GM12873 (cell line): ENCODE data around the gene MAZ.
A peak's percentile ranks its signal among the peaks of the same experiment; 100 is the strongest.

Experiments used
- TF ChIP-seq, protein P1 (sequence below): IDR thresholded peaks from 2 replicates; pipeline ENCODE4 v1.5.1; 2012; ENCODE audit warnings: low read depth, mild to moderate bottlenecking, moderate library complexity, low read length, control low read depth; ENCODE audit not compliant: insufficient read depth; ENCODE audit errors: missing control alignments

The MAZ gene

DNA sequence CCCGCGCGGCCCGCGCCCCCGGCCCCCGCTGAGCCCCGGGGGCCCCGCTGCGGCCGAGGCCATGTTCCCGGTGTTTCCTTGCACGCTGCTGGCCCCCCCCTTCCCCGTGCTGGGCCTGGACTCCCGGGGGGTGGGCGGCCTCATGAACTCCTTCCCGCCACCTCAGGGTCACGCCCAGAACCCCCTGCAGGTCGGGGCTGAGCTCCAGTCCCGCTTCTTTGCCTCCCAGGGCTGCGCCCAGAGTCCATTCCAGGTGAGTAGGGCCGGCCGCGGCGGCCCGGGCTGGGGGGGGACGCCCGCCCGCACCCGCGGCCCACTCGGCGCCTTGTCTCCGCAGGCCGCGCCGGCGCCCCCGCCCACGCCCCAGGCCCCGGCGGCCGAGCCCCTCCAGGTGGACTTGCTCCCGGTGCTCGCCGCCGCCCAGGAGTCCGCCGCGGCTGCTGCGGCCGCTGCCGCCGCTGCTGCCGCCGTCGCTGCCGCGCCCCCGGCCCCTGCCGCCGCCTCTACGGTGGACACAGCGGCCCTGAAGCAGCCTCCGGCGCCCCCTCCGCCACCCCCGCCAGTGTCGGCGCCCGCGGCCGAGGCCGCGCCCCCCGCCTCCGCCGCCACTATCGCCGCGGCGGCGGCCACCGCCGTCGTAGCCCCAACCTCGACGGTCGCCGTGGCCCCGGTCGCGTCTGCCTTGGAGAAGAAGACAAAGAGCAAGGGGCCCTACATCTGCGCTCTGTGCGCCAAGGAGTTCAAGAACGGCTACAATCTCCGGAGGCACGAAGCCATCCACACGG, 504 bp downstream of the MAZ start:
- TF ChIP-seq, protein P1, sequence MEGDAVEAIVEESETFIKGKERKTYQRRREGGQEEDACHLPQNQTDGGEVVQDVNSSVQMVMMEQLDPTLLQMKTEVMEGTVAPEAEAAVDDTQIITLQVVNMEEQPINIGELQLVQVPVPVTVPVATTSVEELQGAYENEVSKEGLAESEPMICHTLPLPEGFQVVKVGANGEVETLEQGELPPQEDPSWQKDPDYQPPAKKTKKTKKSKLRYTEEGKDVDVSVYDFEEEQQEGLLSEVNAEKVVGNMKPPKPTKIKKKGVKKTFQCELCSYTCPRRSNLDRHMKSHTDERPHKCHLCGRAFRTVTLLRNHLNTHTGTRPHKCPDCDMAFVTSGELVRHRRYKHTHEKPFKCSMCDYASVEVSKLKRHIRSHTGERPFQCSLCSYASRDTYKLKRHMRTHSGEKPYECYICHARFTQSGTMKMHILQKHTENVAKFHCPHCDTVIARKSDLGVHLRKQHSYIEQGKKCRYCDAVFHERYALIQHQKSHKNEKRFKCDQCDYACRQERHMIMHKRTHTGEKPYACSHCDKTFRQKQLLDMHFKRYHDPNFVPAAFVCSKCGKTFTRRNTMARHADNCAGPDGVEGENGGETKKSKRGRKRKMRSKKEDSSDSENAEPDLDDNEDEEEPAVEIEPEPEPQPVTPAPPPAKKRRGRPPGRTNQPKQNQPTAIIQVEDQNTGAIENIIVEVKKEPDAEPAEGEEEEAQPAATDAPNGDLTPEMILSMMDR: no peak

DNA sequence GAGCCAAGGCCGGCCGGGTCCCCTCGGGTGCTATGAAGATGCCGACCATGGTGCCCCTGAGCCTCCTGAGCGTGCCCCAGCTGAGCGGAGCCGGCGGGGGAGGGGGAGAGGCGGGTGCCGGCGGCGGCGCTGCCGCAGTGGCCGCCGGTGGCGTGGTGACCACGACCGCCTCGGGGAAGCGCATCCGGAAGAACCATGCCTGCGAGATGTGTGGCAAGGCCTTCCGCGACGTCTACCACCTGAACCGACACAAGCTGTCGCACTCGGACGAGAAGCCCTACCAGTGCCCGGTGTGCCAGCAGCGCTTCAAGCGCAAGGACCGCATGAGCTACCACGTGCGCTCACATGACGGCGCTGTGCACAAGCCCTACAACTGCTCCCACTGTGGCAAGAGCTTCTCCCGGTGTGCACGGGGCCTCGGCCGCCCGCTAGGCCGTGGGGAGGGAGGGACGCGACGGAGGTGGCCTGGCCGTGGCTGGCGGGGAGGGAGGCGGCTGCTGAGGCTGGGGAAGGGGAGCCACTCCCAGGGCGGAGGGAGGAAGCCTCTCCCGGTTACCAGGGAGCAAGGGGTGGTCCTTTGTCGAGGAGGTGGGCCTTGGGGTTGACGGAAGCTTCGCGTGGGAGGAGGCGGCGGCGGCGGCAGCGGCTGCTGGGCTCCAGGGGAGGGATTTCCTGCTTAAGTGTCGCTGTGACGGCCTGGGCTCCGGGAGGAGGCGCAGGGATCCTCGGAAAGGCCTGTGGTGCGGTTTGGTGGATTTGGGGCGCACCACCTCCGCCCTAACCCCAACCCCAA, 1.3 kb downstream of the MAZ start:
- TF ChIP-seq, protein P1: peak; percentile 82

DNA sequence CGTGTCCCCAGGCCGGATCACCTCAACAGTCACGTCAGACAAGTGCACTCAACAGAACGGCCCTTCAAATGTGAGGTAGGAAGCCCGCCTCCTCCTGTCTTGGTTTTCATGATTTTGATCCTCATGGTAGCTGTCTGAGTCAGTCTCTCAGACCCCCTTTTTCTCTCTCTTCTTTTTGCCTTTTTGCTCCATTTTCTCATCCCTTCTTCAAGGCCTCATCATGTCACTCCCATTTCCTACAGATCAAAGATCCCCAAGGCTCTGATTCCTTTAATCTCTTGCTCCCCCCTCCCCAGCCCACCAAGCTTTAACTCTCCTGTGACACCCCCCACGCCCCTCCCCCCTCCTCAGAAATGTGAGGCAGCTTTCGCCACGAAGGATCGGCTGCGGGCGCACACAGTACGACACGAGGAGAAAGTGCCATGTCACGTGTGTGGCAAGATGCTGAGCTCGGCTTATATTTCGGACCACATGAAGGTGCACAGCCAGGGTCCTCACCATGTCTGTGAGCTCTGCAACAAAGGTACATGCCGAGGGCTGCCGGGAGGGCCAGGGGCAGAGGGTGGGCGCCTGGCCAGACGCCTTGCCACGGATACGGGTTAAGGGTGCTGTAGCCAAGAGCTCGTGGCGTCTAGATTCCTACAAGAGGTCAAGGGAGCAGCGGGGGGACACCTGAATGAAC, 2.0 kb downstream of the MAZ start:
- TF ChIP-seq, protein P1: no peak

DNA sequence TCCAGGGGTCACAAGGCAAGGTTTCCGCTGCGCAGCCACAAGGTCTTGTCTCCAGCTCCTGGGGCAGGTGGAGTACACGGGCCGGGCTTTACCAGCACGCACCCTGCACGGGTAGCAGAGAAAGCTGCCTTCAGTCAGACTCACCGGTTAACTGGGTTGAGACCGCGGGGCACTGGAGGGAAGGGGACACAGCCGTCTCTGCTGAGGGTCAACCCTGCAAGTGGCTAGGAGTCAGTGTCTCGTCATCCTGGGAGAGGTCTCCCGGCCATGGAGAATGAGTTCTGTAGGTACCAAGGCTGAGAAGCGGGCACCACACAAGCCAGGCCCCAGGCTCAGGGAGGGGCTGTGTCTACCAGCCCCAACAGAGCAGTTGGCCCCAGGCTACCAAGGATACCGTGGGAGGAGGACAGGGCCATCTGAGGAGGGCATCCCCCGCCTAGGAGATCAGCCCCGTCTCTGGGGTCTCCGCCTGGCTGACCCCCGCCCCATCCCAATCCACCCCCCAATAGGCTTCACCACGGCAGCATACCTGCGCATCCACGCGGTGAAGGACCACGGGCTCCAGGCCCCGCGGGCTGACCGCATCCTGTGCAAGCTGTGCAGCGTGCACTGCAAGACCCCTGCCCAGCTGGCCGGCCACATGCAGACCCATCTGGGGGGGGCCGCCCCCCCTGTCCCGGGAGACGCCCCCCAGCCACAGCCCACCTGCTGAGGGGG, 2.9 kb downstream of the MAZ start:
- TF ChIP-seq, protein P1: no peak

DNA sequence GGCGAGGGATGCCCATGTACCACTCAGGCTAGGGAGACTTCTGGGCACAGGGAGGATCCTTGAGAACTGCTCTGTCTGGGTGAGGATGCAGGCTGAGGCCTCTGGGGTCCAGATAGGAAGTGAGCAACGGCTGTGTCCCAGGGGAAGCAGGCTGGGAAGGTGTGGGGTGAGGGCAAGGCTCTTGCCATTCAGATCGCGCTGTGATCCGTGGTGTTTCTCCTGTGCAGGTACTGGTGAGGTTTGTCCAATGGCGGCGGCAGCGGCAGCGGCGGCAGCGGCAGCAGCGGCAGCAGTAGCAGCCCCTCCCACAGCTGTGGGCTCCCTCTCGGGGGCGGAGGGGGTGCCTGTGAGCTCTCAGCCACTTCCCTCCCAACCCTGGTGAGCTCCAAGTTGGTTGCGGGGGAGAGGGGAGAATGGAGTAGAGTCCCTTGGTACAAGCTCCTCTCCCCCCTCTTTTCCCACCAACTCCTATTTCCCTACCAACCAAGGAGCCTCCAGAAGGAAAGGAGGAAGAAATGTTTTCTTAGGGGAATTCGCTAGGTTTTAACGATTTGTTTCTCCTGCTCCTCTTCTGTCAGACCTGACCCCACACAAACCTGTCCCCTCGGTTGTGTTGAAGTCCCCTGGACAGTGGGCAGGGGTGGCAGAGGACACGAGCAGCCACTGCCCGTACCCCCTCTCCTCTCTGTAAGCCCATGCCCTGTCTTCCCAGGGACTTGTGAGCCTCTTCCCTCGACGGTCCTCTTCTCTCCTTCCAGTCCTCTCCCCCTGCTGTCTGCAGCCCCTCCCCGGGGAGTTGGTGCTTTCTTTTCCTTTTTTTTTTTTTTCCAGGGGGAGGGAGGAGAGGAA, 3.7 kb downstream of the MAZ start:
- TF ChIP-seq, protein P1: no peak

DNA sequence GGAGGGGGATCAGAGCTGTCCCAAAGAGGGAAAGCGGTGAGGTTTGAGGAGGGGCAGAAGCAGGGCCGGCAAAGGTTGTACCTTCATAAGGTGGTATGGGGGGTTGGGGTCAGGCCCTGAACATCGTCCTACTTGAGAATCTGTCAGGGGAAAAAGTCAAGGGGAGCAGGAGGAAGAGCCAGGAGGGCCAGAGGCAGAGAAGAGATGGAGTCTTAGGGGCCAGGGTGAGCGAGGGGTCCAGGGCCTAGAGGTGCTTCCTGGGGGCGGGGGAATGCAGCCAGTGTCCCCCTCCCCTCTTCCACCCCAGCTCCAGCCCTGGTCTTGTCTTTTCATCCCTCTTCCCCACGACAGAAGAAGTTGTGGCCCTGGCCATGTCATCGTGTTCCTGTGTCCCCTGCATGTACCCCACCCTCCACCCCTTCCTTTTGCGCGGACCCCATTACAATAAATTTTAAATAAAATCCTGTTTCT, 4.4 kb downstream of the MAZ start:
- TF ChIP-seq, protein P1: no peak
